ENCODE measurements around the gene DMAC2L.
"Not testable (repeated sequence)": the region's sequence is repeated elsewhere in the genome, so short reads cannot be mapped to it uniquely, and the experiment has no call there.

DMAC2L gene

GRCh38 chr14:50357753-50358395 is 45.8 kb downstream of the DMAC2L start:
- no peak for DNase-seq

- DNase-seq = no peak
Observed at GRCh38 chr14:50359631-50360030, 47.5 kb downstream of the DMAC2L start.

GRCh38 chr14:50360093-50360492 is 48.0 kb downstream of the DMAC2L start:
- DNase-seq = no peak

- no peak for DNase-seq
Observed at GRCh38 chr14:50360851-50361250, 48.7 kb downstream of the DMAC2L start.

GRCh38 chr14:50361473-50362403 is 49.6 kb downstream of the DMAC2L start:
- not testable (repeated sequence) for DNase-seq

GRCh38 chr14:50362764-50363713 is 50.9 kb downstream of the DMAC2L start:
- no peak for DNase-seq

- DNase-seq = no peak
Observed at GRCh38 chr14:50363714-50364111, 51.6 kb downstream of the DMAC2L start.

GRCh38 chr14:50364792-50365191 is 52.7 kb downstream of the DMAC2L start:
- DNase-seq = no peak

GRCh38 chr14:50365572-50365971 is 53.4 kb downstream of the DMAC2L start:
- not testable (repeated sequence) for DNase-seq

- DNase-seq = no peak
Observed at GRCh38 chr14:50366115-50366514, 54.0 kb downstream of the DMAC2L start.

- DNase-seq = no peak
Observed at GRCh38 chr14:50366589-50366988, 54.5 kb downstream of the DMAC2L start.

- no peak for DNase-seq
Observed at GRCh38 chr14:50371546-50371945, 59.4 kb downstream of the DMAC2L start.

GRCh38 chr14:50373959-50374358 is 61.8 kb downstream of the DMAC2L start:
- DNase-seq = no peak

- DNase-seq = no peak
Observed at GRCh38 chr14:50375760-50376159, 63.6 kb downstream of the DMAC2L start.
